Nucleus accumbens (tissue), 56 donors: ENCODE results near the gene TOPAZ1.
A peak's percentile ranks its signal among the peaks of the same experiment; 100 is the strongest.

Experiments
- DNase-seq, 56 donors: peaks; one replicate each; lab custom pipeline; 2025; lab: John Stamatoyannopoulos, UW

TOPAZ1 gene

DNA sequence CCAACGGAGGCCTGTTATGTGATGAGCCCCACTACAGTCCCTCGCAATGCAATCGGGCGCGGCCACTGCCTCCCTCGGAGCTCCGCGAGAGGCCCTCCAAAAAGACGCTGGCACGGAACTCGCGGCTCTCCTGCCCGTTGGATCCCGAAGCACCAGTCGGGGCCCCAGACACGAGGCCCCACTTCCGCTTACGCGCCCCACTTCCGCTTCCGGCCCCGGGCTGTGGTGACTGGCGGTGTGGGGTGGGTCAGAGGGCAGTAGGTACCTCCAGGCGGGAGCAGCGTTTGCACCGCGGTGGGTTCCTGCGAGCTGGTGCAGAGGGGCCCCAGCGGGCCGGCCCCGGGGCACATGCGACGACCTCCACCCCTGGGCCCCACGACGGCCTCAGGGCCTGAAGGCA is at the start of gene TOPAZ1:
Gene TOPAZ1 (plus strand): TSS at position 181 of the 400 bp plus-strand sequence. CDS start 168 bp downstream, at position 349.
- DNase-seq, result no peak

- DNase-seq, result peak in 48 of 56 donors; percentile 4 to 85 (median 58)
These were observed 43.1 kb upstream of the TOPAZ1 start for GRCh38 chr3:44198284-44199269.

DNA sequence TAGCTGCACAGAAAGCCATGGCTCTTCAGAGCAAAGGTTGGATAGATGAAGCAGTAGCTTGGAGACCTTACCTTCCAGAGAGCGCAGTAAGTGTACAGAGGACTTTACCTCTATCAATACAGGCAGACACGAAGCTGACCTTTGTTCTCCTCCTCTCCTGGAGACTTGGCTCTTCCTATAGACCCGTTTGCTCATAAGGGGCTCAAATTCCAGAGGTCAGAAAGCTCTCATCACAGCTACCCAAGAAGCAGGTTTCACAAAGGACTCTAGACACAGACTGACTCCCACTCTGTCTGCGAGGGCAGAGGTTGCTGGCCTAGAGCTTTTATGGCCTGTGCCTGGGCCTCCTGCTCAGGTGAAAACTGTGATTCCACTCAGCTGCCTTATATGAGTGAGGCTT is 35.4 kb upstream of the TOPAZ1 start:
- no peak for DNase-seq

- no peak for DNase-seq
These were observed 34.6 kb upstream of the TOPAZ1 start for GRCh38 chr3:44206862-44207652.

- DNase-seq, result no peak
These were observed 33.6 kb upstream of the TOPAZ1 start for GRCh38 chr3:44208086-44208485.

DNA sequence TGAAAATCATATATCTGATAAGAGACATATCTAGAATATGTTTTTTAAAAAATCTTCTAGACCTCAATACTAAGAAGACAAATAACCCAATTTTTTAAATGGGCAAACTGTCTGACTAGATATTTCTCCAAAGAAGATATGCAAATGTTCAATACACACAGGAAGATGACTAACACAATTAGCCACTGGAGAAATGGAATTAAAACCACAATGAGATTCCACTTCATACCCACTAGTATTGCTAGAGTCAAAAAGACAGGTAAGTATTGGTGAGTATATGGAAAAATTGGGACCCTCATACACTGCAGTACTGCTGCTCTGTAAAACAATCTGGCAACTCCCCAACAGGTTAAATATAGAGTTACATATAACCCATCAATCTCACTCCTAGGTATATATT is 33.1 kb upstream of the TOPAZ1 start:
- no peak for DNase-seq

- no peak for DNase-seq
These were observed 30.7 kb upstream of the TOPAZ1 start for GRCh38 chr3:44210967-44211366.

- DNase-seq, result no peak
These were observed 19.3 kb upstream of the TOPAZ1 start for GRCh38 chr3:44222337-44222736.

GRCh38 chr3:44223299-44223698 is 18.4 kb upstream of the TOPAZ1 start:
- no peak for DNase-seq

GRCh38 chr3:44224131-44224530 is 17.6 kb upstream of the TOPAZ1 start:
- DNase-seq, result no peak

- no peak for DNase-seq
These were observed 15.1 kb upstream of the TOPAZ1 start for GRCh38 chr3:44226573-44226972.

DNA sequence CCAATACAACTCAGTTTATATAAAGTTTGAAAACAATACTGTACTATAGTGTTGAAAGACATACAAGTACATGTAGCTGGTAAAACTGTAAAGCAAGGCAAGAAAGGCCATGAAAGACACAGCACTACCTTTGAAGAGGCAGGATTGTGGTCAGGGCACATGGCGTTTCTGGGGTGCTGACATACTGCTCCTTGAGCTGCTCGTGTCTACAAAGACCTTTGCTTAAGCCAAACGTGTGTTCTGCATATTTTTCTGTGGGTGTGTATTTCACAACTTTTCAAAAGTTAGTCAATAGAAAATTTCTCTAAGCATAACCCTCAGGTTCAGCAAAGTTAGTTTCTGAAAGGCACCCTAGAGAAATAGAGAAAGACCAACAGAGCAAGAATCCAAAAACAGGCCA is 14.1 kb upstream of the TOPAZ1 start:
- DNase-seq, result no peak

DNA sequence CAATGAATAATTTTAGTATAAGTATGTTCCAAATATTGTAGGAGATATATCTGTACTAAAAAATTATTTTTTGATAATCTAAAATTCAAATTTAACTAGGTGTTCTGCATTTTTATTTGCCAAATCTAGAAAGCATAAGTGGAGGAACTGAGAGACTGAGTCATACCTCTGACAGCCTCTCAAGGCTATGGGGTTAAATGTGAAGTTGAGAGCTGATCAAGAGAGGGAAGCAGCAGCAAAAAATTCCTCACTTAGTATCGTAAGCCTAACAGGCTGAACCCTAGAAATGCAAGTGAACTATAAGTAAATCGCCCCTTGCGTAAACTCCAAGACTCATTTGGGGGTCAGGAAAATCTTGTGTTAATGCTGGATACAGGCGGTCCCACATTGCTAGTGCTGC is 12.8 kb upstream of the TOPAZ1 start:
- no peak for DNase-seq

GRCh38 chr3:44232407-44232806 is 9.3 kb upstream of the TOPAZ1 start:
- DNase-seq, result no peak

GRCh38 chr3:44234648-44235268 is 6.9 kb upstream of the TOPAZ1 start:
- no peak for DNase-seq

GRCh38 chr3:44235604-44236484 is 5.8 kb upstream of the TOPAZ1 start:
- peak in 35 of 56 donors; percentile 1 to 67 (median 16) for DNase-seq

GRCh38 chr3:44236485-44236908 is 5.2 kb upstream of the TOPAZ1 start:
- no peak for DNase-seq

DNA sequence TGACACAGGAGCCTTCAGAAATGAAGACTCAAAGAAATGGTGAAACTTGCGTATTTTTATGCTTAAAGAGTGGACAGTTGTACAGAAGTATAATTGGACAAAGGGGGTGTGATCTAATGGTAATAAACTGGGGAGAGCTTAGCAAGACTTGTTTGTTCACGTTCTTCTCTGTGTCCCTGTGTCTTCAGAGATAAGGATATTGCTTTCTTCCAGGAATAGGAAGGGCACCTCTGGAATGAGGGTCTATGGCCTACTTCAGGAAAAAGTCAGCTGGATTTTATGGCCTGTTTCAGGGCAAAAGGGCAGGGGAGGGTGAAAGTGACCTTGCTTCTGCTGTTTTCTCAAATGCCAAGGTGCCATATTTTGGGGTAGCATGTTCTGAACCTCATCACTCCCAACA is 4.5 kb upstream of the TOPAZ1 start:
- no peak for DNase-seq

- no peak for DNase-seq
These were observed 4.0 kb upstream of the TOPAZ1 start for GRCh38 chr3:44237665-44238064.

GRCh38 chr3:44238889-44239288 is 2.8 kb upstream of the TOPAZ1 start:
- no peak for DNase-seq
